GM19035 (cell line): Measurements from ENCODE around the gene PRIMPOL.

ENCODE experiments used
- ATAC-seq: cut with Tn5 transposase; IDR thresholded peaks from one replicate; pipeline ENCODE4 v1.9.1; 2021; ENCODE audit not compliant: unreplicated experiment

The PRIMPOL gene

DNA sequence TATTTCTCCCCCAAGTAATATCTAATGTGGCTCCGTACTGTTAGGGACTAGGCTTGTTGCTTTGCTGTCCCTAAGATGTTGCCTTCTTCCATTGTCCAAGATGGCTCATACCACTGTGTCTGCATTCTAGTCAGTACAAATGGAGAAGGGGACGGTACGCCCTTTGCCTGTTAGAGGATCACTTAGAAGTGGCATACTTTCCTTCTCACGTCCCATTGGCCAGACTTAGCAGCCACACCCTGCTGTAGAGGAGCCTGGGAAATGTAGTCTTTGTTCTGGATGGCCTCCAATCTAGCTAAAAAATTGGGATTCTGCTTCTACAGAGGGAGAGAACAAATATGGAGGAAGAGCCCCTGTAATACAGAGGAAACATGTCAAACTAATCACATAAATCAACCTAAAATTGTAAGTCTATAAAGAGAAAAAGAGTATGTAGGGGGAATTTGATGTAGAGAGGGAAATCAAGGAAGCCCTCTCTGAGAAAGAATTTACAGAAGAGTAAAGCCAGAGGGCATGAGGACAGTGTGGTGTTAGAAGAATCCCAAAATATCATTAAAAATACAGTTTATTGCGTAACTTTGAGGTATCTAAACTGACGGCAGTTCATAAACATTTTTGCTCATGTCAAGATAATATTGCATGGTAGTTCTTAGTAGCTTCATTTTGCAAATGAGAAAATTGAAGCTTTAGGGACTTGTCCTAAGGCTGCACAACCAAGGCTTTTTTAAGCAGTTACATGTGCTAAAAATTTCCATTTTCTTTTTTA, 15.1 kb downstream of the PRIMPOL start:
- no peak for ATAC-seq

- no peak for ATAC-seq
Measured at GRCh38 chr4:184666670-184667069, 17.1 kb downstream of the PRIMPOL start.

DNA sequence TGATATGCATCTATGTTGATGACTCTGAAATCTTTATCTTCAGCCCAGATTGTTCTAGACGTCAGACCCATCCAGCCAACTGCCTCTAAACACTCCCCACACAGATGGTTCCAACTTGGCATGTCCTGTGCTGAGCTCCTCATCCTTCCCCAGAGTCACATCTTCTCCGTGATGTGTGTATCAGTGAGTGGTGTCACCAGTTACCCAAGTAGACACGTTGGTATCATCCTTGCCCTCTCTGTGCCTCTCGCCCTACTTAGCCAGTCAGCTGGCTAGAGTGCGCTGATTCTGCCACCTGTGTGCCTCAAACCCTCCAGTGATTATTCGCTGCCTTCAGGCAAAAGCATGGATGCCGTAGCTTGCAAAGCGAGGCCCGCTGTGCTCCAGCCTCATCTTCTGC, 18.6 kb downstream of the PRIMPOL start:
- ATAC-seq = no peak

- ATAC-seq = no peak
Measured at GRCh38 chr4:184668511-184669114, 19.1 kb downstream of the PRIMPOL start.

- ATAC-seq = no peak
Measured at GRCh38 chr4:184669251-184669650, 19.7 kb downstream of the PRIMPOL start.

- no peak for ATAC-seq
Measured at GRCh38 chr4:184671101-184671500, 21.6 kb downstream of the PRIMPOL start.

- no peak for ATAC-seq
Measured at GRCh38 chr4:184672741-184673140, 23.2 kb downstream of the PRIMPOL start.

DNA sequence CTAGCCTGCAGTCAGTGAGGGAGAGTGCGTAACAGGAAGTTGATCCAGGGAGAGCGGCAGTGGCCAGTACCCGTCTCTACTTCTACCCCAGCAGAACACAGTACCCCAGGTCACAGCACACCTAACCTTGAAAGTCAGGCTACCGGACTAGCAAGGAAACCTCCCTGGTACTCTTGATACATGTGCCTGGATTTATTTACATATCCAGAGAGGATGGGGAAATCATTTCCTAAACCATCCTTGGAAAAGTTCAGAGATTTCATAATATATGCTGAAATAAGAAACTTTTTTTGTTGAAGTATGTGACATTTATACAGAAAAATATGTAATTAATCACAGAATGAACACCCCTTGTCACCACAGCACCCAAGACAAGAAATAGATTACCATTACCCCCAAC, 24.5 kb downstream of the PRIMPOL start:
- ATAC-seq = no peak

GRCh38 chr4:184675018-184675417, 25.5 kb downstream of the PRIMPOL start:
- ATAC-seq = no peak

DNA sequence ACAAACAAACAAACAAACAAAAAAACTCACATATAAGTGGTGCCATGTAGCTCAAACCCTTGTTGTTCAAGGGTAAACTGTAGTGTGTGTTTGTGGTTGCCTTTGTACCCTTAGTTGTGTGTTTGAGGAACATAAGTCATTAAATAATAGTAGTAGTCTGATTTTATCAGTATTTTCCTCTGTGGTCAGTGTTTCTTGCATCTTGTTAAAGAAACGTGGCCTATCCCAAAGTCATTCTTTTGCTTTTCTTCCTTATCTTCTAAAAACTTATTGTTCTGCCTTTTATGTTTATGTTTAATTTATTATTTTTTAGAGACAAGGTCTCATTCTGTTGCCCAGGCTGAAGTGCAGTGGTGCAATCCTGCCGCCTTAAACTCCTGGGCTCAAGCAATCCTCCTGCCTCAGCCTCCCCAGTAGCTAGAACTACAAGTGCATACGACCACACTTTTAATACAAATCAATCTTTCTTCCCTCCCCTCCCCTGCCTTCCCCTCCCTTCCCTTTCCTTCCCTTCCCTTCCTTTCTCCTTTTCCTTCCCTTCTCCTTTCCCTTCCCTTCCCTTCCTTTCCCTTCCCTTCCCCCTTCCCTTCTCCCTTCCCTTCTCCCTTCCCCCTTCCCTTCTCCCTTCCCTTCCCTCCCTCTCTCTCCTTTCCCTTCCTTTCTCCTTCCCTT, 26.4 kb downstream of the PRIMPOL start:
- ATAC-seq = no peak

DNA sequence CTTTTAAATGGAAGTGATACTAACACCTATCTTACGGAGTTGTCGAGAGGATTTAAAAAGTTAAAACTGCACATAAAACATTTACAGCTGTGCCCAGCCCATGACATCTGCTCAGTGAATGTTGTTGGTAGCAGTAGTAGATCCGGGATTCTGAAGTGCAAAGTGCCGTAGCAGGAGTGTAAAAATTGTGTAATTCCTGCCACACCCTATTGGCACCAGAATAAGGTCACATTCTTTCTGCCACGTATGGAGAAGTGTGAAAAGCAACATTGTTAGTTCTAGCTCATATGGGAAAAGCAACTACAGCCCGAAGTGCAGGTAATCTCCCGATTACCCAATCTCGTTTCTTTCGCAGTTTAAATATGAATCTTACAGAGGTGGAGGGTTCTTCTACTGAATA, 31.2 kb downstream of the PRIMPOL start:
- no peak for ATAC-seq

DNA sequence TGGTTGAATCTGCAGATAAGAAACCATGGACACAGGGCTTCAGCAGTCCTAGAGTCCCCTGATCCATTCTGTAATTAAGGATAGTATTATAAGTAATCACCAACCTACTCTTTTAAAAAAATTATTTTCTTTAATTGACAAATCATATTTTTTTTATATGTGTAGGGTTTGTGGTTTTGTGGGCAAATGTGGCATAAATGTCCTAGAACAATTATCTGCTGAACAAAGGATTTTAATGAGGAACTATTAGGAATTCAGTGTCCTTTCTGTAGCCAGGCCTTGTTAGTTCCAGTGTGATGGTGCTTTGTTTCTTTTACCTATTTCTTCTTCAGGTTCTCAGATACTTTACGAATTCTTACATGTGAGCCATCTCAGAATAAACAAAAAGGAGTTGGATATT, 32.4 kb downstream of the PRIMPOL start:
- ATAC-seq = no peak

GRCh38 chr4:184684491-184685189, 35.1 kb downstream of the PRIMPOL start:
- no peak for ATAC-seq

- ATAC-seq = no peak
Measured at GRCh38 chr4:184688005-184688404, 38.5 kb downstream of the PRIMPOL start.

DNA sequence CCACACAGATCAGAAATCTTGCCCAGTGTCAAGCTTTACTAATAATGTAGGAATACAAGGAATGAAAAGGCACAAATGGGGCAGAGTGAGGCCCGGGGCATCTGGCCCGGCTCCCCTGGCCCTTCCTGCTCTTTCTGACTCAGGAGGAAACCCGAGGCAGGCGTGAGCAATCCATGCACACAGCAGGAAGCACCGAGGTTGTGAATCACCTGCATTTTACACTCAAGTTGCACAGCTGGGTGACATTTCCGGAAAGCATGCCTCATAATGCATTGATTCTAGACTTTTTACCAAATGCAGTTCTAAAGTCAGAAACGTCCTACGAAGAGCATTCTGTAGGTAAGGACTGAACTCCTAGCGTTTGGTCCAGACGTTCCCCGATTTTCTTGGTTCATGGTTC, 38.9 kb downstream of the PRIMPOL start:
- no peak for ATAC-seq

DNA sequence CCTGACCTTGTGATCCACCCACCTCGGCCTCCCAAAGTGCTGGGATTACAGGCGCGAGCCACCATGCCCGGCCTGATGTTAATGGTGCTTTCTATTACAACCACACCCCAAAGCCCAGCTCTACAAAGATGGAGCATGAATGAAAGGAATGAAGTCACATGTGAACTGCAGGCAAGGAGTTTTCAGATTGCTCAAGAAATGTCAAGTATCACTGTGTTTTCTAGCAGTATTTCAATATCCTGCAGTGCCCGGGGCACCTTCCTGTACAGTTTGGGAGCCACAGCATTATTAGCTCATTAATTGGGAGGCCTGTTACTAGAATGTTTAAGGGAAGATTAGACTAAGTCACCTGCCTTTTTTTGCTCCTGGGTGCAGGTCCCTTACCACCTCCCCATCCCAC, 40.1 kb downstream of the PRIMPOL start:
- no peak for ATAC-seq

DNA sequence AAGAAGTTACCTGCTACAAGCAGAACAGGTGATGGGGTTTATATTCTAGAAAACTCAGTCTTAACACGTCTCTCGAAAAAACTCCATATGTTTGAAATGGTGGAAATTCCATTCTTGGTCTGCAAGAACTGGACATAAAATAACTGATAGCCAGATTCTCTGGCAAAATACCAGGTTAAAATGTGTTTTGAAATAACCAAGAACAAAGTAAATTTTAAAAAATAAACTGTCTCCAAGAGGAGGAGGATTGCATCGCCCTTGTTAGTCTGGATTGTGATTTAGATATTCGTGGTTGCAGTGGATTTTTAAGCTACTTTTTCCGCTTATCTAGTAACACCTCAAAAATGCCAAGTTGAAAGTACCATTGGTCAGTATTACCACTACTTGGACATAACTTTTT, 43.5 kb downstream of the PRIMPOL start:
- no peak for ATAC-seq

DNA sequence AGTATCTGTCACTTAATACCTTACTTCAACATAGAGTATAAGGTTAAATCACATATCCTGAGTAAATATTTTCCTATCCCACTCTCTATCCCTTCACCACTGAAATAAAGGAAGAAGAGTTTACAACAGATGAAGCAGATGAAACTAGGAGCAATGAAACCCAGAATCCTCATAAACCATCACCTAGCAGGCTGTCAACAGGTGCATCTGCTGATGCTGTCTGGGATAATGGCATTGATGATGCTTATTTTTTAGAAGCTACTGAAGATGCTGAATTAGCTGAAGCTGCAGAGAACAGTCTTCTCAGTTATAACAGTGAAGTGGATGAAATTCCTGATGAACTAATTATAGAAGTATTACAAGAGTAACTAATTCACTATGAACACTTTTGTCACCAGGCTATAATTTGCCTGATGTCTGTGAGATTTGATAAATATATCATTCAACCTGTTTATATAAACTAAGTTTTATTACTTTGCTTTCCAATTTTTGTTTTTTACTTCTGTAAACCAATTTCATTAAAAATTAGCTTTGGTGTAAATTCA, 44.9 kb downstream of the PRIMPOL start:
- no peak for ATAC-seq

DNA sequence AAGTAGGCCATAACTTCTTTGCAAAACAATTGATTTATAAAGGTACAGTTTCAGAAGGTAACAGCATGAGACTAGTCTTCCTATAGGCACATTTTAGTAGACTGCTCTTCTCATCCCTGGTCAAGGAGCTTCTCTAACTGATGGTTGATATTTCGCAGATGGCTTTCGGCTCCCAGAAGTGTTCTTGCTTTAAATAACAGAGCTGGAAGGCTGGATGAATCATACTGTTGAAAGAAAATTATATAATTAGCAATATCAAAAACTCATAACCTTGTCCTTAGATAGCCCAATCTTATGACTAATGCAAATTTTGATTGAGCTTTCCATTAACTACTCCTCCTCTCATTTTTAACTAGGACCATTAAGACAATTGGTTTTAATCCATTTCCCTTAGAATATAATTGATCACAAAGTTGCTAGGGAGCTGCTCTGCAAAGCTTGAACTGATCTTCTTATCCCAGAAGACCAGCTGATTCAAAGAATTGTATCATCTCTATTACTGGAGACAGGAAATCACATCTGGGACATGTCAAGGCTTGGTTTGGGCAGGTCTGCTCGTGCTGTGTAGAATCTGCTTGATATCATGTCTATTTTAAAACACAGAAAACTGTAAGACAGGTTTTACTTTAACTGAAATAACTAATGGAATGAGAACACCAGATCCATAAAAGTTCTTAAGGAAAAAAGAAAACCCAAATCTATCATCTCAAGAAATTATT, 45.8 kb downstream of the PRIMPOL start:
- no peak for ATAC-seq

GRCh38 chr4:184697956-184698355, 48.4 kb downstream of the PRIMPOL start:
- ATAC-seq = no peak

- no peak for ATAC-seq
Measured at GRCh38 chr4:184699941-184700340, 50.4 kb downstream of the PRIMPOL start.
